ENCODE results near the gene AFF3.

DNA sequence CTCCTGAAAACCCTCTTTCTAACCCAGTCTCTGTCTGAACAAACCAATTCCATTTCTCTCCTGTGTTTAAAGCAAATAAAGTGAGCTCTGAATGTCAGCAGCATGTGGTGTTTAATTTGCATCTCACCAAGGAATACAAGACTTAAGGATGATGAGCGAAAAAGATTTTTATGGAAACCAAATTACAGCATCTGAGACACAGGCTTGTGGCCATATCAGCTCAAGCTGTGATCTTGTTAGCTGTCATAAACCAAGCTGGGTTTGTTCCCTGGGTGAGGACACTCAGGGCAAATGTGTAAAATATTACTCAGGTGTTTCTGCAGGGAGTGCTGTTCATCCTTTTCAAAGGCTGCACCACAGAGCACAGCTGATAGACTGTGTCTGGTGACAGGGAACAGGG, 523.2 kb downstream of the AFF3 start:
- TF ChIP-seq POLR2A (IDR thresholded peaks at IDR 0.05) (no peak), POLR2AphosphoS5 (IDR thresholded peaks at IDR 0.05) (no peak)
